ENCODE measurements around the gene CNTNAP5. TPM values are rescaled to one million over a fixed set of nuclear protein-coding genes. Genes with fewer than 3 reads are reported as not detected.

Gene CNTNAP5
- total RNA-seq, 1 donor from 2014 or later: not detected

GRCh38 chr2:124039032-124039431 is 13.9 kb downstream of the CNTNAP5 start:
- Histone ChIP-seq H3K4me1 (no peaks in the 10 kb centered on the region), H3K27me3 (no peaks in the 10 kb centered on the region), H3K79me2 (ENCODE audit: low read depth) (no peaks in the 10 kb centered on the region), H3K4me2 (no peak overlapping the region), H3F3A (ENCODE audit: low read depth) (no peaks in the 10 kb centered on the region), H3K4me3 (no peak overlapping the region), H3K9ac (no peak overlapping the region), H3K36me3 (no peaks in the 10 kb centered on the region), H3K9me3 (ENCODE audit: low read depth) (no peaks in the 10 kb centered on the region), H3K27ac (no peak overlapping the region), H2AFZ (replicated peaks) (no peak overlapping the region), H4K20me1 (ENCODE audit: low read depth) (no peaks in the 10 kb centered on the region)
- no peak overlapping the region for H3K4me3 Mint-ChIP-seq
- no peaks in the 10 kb centered on the region for H3K36me3 Mint-ChIP-seq
- no peaks in the 10 kb centered on the region for H3K27me3 Mint-ChIP-seq (ENCODE audit: insufficient read depth, low read depth)
- no peak overlapping the region for H3K27ac Mint-ChIP-seq
- no peaks in the 10 kb centered on the region for H3K9me3 Mint-ChIP-seq
- no peak for DNase-seq (ENCODE audit: low spot score)
- TF ChIP-seq EZH2 (IDR thresholded peaks at IDR 0.05) (no peak), EZH2phosphoT487 (IDR thresholded peaks at IDR 0.05) (no peak), CTCF (IDR thresholded peaks at IDR 0.05) (no peak)
- H3K4me1 Mint-ChIP-seq: no peaks in the 10 kb centered on the region

GRCh38 chr2:124039762-124040291 is 14.7 kb downstream of the CNTNAP5 start:
- Histone ChIP-seq H2AFZ (replicated peaks) (no peak overlapping the region), H3F3A (ENCODE audit: low read depth) (no peaks in the 10 kb centered on the region), H3K36me3 (no peaks in the 10 kb centered on the region), H3K9me3 (ENCODE audit: low read depth) (no peaks in the 10 kb centered on the region), H3K27ac (no peak overlapping the region), H3K4me2 (no peak overlapping the region), H3K79me2 (ENCODE audit: low read depth) (no peaks in the 10 kb centered on the region), H3K4me1 (no peaks in the 10 kb centered on the region), H3K4me3 (no peak overlapping the region), H3K9ac (no peak overlapping the region), H3K27me3 (no peaks in the 10 kb centered on the region), H4K20me1 (ENCODE audit: low read depth) (no peaks in the 10 kb centered on the region)
- TF ChIP-seq EZH2 (IDR thresholded peaks at IDR 0.05): no peak
- no peak for TF ChIP-seq EZH2phosphoT487 (IDR thresholded peaks at IDR 0.05)
- no peak for TF ChIP-seq CTCF (IDR thresholded peaks at IDR 0.05)
- Mint-ChIP-seq H3K36me3 (no peaks in the 10 kb centered on the region), H3K27ac (no peak overlapping the region), H3K4me3 (no peak overlapping the region), H3K27me3 (ENCODE audit: insufficient read depth, low read depth) (no peaks in the 10 kb centered on the region), H3K4me1 (no peaks in the 10 kb centered on the region), H3K9me3 (no peaks in the 10 kb centered on the region)
- no peak for DNase-seq (ENCODE audit: low spot score)

GRCh38 chr2:124045894-124046293 is 20.8 kb downstream of the CNTNAP5 start:
- Histone ChIP-seq H3K9me3 (ENCODE audit: low read depth) (no peaks in the 10 kb centered on the region), H3K4me2 (no peak overlapping the region), H3F3A (ENCODE audit: low read depth) (no peaks in the 10 kb centered on the region), H4K20me1 (ENCODE audit: low read depth) (no peaks in the 10 kb centered on the region), H3K79me2 (ENCODE audit: low read depth) (no peaks in the 10 kb centered on the region), H3K4me3 (no peak overlapping the region), H3K27me3 (no peaks in the 10 kb centered on the region), H3K27ac (no peak overlapping the region), H2AFZ (replicated peaks) (no peak overlapping the region), H3K4me1 (peaks cover 22% of the 10 kb centered on the region), H3K36me3 (no peaks in the 10 kb centered on the region), H3K9ac (no peak overlapping the region)
- no peaks in the 10 kb centered on the region for H3K36me3 Mint-ChIP-seq
- H3K27ac Mint-ChIP-seq: no peak overlapping the region
- H3K27me3 Mint-ChIP-seq (ENCODE audit: insufficient read depth, low read depth): peaks cover 2% of the 10 kb centered on the region
- H3K9me3 Mint-ChIP-seq: no peaks in the 10 kb centered on the region
- TF ChIP-seq CTCF (IDR thresholded peaks at IDR 0.05): no peak
- no peak for TF ChIP-seq EZH2 (IDR thresholded peaks at IDR 0.05)
- TF ChIP-seq EZH2phosphoT487 (IDR thresholded peaks at IDR 0.05): no peak
- peaks cover 12% of the 10 kb centered on the region for H3K4me1 Mint-ChIP-seq
- no peak for DNase-seq (ENCODE audit: low spot score)
- no peak overlapping the region for H3K4me3 Mint-ChIP-seq
